GM19240 (cell line): Measurements from ENCODE around the gene SFMBT2.

Source experiments
- DNase-seq: peaks from one replicate; pipeline ENCODE4 v3.0.0; 2011; ENCODE audit warnings: low spot score; ENCODE audit not compliant: insufficient read length

Gene SFMBT2

GRCh38 chr10:7152341-7152740 lies 258.5 kb downstream of the SFMBT2 start:
- no peak for DNase-seq

GRCh38 chr10:7151538-7151937 lies 259.3 kb downstream of the SFMBT2 start:
- no peak for DNase-seq

GRCh38 chr10:7150349-7150748 lies 260.5 kb downstream of the SFMBT2 start:
- DNase-seq, result no peak

GRCh38 chr10:7146189-7146588 lies 264.6 kb downstream of the SFMBT2 start:
- no peak for DNase-seq

- DNase-seq, result no peak
These were observed 274.8 kb downstream of the SFMBT2 start for GRCh38 chr10:7136016-7136415.

GRCh38 chr10:7135188-7135587 lies 275.6 kb downstream of the SFMBT2 start:
- DNase-seq, result no peak

GRCh38 chr10:7134448-7134847 lies 276.4 kb downstream of the SFMBT2 start:
- no peak for DNase-seq

GRCh38 chr10:7133958-7134357 lies 276.9 kb downstream of the SFMBT2 start:
- DNase-seq, result no peak

- no peak for DNase-seq
These were observed 277.6 kb downstream of the SFMBT2 start for GRCh38 chr10:7133278-7133677.

- no peak for DNase-seq
These were observed 280.5 kb downstream of the SFMBT2 start for GRCh38 chr10:7130191-7130911.

- DNase-seq, result no peak
These were observed 287.1 kb downstream of the SFMBT2 start for GRCh38 chr10:7123774-7124173.

- DNase-seq, result no peak
These were observed 288.3 kb downstream of the SFMBT2 start for GRCh38 chr10:7122561-7122960.

- peak; percentile 59 for DNase-seq
These were observed 289.6 kb downstream of the SFMBT2 start for GRCh38 chr10:7121154-7121797.

- DNase-seq, result no peak
These were observed 291.4 kb downstream of the SFMBT2 start for GRCh38 chr10:7119325-7120015.

GRCh38 chr10:7117806-7118674 lies 292.8 kb downstream of the SFMBT2 start:
- DNase-seq, result no peak

- DNase-seq, result no peak
These were observed 293.5 kb downstream of the SFMBT2 start for GRCh38 chr10:7117177-7117799.

- no peak for DNase-seq
These were observed 299.3 kb downstream of the SFMBT2 start for GRCh38 chr10:7111561-7111960.

GRCh38 chr10:7111089-7111488 lies 299.7 kb downstream of the SFMBT2 start:
- DNase-seq, result no peak
